ENCODE measurements around the gene RAG1.

Gene RAG1

DNA sequence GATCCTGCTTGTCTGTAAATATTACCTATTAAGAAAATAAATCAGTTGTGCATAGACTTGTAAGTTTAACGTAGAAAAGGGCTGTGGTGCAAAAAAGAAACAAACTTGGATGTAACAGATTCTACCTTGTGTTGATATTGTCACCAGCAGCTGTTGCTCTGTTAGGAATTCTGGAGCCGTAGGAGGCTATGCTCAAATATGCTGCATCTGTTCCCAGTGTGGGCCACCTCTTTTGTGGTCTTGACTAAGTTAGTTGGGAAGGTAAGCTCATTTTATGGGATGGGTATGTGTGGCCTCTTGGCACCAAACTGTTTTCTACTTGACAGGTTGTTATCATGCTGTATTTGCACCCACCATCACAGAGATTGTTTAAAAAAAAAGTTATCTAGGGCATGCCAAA, 59.7 kb downstream of the RAG1 start:
- no peak for DNase-seq (ENCODE audit: low spot score)
- TF ChIP-seq, protein P1, sequence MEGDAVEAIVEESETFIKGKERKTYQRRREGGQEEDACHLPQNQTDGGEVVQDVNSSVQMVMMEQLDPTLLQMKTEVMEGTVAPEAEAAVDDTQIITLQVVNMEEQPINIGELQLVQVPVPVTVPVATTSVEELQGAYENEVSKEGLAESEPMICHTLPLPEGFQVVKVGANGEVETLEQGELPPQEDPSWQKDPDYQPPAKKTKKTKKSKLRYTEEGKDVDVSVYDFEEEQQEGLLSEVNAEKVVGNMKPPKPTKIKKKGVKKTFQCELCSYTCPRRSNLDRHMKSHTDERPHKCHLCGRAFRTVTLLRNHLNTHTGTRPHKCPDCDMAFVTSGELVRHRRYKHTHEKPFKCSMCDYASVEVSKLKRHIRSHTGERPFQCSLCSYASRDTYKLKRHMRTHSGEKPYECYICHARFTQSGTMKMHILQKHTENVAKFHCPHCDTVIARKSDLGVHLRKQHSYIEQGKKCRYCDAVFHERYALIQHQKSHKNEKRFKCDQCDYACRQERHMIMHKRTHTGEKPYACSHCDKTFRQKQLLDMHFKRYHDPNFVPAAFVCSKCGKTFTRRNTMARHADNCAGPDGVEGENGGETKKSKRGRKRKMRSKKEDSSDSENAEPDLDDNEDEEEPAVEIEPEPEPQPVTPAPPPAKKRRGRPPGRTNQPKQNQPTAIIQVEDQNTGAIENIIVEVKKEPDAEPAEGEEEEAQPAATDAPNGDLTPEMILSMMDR (IDR thresholded peaks at IDR 0.05; ENCODE audit: extremely low read depth, missing control alignments), result no peak

DNA sequence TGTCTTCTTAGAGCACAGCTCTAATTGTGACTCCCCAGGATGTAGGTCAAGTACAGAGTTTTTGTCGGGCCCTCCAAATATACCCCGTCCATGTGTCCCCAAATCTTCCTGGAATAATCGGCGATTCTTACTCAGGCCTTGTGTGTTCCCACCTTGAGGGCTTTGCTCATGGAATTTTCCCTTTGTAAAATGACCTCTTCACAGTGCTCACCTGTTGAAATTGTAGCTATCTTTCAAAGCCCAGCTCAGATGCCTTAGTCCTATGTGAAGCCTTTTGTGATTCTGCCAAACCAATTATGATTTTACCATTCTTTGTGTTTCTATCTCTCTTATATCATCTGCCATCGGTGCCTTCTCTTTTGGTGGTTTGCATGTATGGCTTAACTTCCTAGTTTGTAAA, 60.3 kb downstream of the RAG1 start:
- TF ChIP-seq, protein P1 (IDR thresholded peaks at IDR 0.05; ENCODE audit: extremely low read depth, missing control alignments), result no peak
- DNase-seq (ENCODE audit: low spot score), result no peak

DNA sequence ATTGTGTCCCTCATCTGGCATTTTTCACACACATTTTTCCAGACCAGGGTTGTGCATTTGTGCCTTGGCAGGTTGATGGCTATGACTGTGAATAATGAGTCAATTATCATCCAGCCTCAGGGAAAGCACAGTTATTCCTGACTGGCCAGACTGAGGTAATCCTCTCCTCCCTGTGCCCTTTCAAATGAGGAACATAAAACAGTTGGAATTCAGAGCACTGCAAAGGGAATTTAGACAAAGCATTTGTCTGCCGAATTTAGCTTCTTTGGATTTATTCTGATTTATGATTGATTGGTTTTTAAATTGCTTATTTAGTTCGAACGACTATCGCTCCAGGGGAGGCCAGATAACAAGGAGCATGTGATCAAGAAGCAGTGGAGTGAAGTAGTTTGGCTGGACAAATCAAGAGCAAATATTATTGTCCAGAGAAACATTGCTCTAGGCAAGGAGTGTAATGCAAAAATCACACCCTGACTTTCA, 61.0 kb downstream of the RAG1 start:
- TF ChIP-seq, protein P1 (IDR thresholded peaks at IDR 0.05; ENCODE audit: extremely low read depth, missing control alignments), result no peak
- no peak for DNase-seq (ENCODE audit: low spot score)

Measured in GM20000 (cell line).